ENCODE data around the gene NDUFAB1. TPM values are rescaled to one million over a fixed set of nuclear protein-coding genes. Genes with fewer than 3 reads are reported as not detected.

Gene NDUFAB1
- total RNA-seq, 1 donor from 2014 or later: 66.7 TPM

DNA sequence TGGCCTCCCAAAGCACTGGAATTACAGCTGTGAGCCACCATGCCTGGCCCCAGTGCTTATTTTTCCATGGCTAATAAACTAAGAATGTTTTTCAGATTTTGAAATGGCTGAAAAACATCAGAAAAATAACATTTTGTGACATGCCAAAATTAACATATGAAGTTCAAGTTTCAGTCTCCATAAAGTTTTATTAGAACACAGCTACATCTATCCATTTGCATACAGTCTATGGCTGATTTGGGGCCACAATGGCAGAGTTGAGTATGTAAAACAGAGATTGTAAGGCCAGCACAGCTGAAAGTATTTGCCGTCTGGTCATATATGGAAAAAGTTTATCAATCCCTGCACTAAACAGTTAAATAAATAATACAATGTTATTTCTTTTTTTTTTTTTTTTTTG, 13.8 kb upstream of the NDUFAB1 start:
- no peaks in the 10 kb centered on the region for H3K27me3 Mint-ChIP-seq (ENCODE audit: low read depth)
- TF ChIP-seq, protein P1, sequence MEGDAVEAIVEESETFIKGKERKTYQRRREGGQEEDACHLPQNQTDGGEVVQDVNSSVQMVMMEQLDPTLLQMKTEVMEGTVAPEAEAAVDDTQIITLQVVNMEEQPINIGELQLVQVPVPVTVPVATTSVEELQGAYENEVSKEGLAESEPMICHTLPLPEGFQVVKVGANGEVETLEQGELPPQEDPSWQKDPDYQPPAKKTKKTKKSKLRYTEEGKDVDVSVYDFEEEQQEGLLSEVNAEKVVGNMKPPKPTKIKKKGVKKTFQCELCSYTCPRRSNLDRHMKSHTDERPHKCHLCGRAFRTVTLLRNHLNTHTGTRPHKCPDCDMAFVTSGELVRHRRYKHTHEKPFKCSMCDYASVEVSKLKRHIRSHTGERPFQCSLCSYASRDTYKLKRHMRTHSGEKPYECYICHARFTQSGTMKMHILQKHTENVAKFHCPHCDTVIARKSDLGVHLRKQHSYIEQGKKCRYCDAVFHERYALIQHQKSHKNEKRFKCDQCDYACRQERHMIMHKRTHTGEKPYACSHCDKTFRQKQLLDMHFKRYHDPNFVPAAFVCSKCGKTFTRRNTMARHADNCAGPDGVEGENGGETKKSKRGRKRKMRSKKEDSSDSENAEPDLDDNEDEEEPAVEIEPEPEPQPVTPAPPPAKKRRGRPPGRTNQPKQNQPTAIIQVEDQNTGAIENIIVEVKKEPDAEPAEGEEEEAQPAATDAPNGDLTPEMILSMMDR (IDR thresholded peaks at IDR 0.05; ENCODE audit: unreplicated experiment): no peak
- no peak for DNase-seq (ENCODE audit: low spot score in 2 of 2, unreplicated experiment in 2 of 2)
- H3K4me3 Mint-ChIP-seq: no peak overlapping the region
- H3K9me3 Mint-ChIP-seq: no peaks in the 10 kb centered on the region
- H3K4me1 Mint-ChIP-seq: no peaks in the 10 kb centered on the region
- H3K36me3 Mint-ChIP-seq: peaks cover 8% of the 10 kb centered on the region
- no peak overlapping the region for H3K27ac Mint-ChIP-seq

DNA sequence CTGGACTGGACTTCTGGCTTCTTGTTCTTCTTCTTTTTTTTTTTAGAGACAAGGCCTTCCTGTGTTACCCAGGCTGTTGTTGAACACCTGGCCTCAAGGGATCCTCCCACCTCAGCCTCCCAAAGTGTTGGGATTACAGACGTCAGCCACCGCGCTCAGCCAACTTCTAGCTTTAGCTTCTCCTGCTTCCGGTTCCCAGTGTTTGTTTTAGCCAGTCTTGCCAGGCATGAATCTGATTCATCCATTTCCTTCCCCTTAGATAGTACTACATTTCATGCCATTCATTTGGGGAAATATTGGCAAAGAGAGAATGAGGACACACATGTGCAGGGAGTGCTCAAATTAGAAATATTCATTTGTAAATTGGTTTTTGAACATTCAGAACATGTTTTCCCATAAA, 12.1 kb upstream of the NDUFAB1 start:
- TF ChIP-seq, protein P1 (IDR thresholded peaks at IDR 0.05; ENCODE audit: unreplicated experiment): no peak
- peaks cover 5% of the 10 kb centered on the region for H3K36me3 Mint-ChIP-seq
- H3K27me3 Mint-ChIP-seq (ENCODE audit: low read depth): no peaks in the 10 kb centered on the region
- H3K9me3 Mint-ChIP-seq: no peaks in the 10 kb centered on the region
- H3K4me3 Mint-ChIP-seq: no peak overlapping the region
- no peak overlapping the region for H3K27ac Mint-ChIP-seq
- no peaks in the 10 kb centered on the region for H3K4me1 Mint-ChIP-seq
- DNase-seq (ENCODE audit: low spot score in 2 of 2, unreplicated experiment in 2 of 2): no peak

DNA sequence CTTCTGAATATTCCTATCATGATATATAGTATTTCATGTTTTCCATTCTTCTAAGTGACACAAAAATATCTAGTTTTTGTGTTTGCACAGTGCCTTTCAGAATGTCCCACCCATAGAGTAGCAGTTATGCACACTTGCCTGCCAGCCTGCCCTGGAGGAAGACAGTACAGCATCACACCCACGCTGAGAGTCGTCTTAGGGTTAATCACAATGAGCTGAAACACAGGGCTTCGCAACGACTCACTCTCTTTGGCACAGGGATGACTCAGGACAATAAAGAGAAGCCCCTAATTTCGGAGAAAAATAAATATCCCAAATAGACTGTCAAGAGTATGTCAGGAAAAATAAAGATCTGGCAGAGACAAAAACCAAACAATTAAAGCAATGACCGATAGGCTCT, 11.6 kb upstream of the NDUFAB1 start:
- no peak for DNase-seq (ENCODE audit: low spot score in 2 of 2, unreplicated experiment in 2 of 2)
- TF ChIP-seq, protein P1 (IDR thresholded peaks at IDR 0.05; ENCODE audit: unreplicated experiment): no peak
- Mint-ChIP-seq H3K4me1 (no peaks in the 10 kb centered on the region), H3K36me3 (peaks cover 5% of the 10 kb centered on the region), H3K27ac (no peak overlapping the region), H3K9me3 (no peaks in the 10 kb centered on the region), H3K27me3 (ENCODE audit: low read depth) (no peaks in the 10 kb centered on the region), H3K4me3 (no peak overlapping the region)

DNA sequence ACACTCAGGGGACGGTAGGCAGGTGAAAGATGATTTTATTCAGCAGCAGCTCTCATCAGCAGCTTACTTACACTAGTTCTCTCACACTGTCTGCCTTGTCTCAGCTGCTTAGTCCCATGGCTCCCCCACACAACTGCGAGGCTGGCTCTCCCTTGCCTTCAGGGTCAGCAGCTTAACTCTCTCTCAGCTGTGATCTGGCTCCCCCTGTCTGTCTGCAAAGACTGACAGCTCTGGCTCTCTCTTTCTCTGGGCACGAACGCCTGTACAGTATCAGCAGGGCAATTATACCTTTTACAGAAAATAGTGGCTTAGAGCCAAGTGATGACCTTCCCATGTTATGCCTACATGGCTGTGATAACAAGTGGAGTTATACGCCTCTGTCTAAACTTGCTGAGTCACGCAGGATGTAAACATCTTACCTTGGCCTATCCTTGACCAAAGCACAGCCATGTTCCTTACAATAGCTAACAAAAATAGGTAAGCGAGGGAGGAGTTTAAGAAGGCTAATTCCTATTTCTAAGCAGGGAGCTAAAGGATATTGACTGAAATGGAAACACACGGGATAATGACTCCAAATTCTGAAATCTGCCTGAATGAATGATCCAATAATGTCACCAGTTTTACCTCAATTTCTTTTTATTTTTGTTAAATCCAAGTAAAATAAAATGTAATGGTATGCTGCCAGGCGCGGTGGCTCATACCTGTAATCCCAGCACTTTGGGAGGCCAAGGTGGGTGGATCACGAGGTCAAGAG, 1.1 kb upstream of the NDUFAB1 start:
- H3K27ac Mint-ChIP-seq: peak overlapping the region; percentile 40
- H3K27me3 Mint-ChIP-seq (ENCODE audit: low read depth): no peaks in the 10 kb centered on the region
- H3K9me3 Mint-ChIP-seq: no peaks in the 10 kb centered on the region
- peaks cover 9% of the 10 kb centered on the region for H3K4me1 Mint-ChIP-seq
- H3K4me3 Mint-ChIP-seq: peak overlapping the region; percentile 37
- peaks cover 13% of the 10 kb centered on the region for H3K36me3 Mint-ChIP-seq
- no peak for DNase-seq (ENCODE audit: low spot score in 2 of 2, unreplicated experiment in 2 of 2)
- TF ChIP-seq, protein P1 (IDR thresholded peaks at IDR 0.05; ENCODE audit: unreplicated experiment): no peak

DNA sequence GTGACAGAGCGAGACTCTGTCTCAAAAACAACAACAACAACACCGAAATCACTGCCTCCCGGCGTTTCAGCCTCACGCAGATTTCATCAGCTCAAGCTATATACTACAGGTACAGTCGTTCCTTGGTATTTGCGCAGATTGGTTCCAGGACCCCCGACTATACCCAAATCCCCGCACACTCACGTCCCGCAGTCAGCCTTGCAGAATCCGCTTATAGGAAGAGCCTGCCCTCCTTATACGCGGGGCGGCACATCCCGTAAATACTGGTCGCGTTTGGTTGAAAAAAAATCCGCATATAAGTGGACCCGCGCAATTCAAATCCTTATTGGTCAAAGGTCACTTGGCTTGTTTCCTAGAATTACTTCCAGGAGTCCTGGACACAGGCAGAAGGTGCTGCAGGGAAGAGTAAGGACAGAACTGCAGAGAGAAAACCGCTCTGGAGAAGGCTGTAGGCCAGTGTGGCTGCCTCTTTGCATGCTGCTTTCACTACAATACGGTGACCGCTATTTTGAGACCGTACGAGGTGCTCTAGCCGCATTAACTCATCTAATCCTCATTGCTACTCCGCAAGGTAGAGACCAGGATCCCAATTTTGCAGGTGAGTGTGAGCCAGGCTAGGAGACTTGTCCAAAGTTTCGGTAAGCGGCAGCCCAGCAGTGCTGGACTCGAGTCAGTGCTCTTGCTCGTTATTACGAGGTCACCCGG, 718 bp downstream of the NDUFAB1 start:
- peak overlapping the region; percentile 81 for H3K4me3 Mint-ChIP-seq
- H3K4me1 Mint-ChIP-seq: peaks cover 9% of the 10 kb centered on the region
- peak overlapping the region; percentile 34 for H3K27ac Mint-ChIP-seq
- peak in 1 of 2 experiments; percentile 37 for DNase-seq (ENCODE audit: low spot score in 2 of 2, unreplicated experiment in 2 of 2)
- H3K36me3 Mint-ChIP-seq: peaks cover 18% of the 10 kb centered on the region
- no peaks in the 10 kb centered on the region for H3K27me3 Mint-ChIP-seq (ENCODE audit: low read depth)
- H3K9me3 Mint-ChIP-seq: no peaks in the 10 kb centered on the region
- TF ChIP-seq, protein P1 (IDR thresholded peaks at IDR 0.05; ENCODE audit: unreplicated experiment): no peak

Measured in mesothelial cell of epicardium (in vitro differentiated cells).